HG03139 (cell line): ENCODE results near the gene C11orf24.
"Not testable (repeated sequence)": the region's sequence is repeated elsewhere in the genome, so short reads cannot be mapped to it uniquely, and the experiment has no call there.

Experiments
- ATAC-seq: cut with Tn5 transposase; IDR thresholded peaks from one replicate; pipeline ENCODE4 v1.9.1; 2021; ENCODE audit not compliant: unreplicated experiment

Gene C11orf24

GRCh38 chr11:68299517-68299879, 27.7 kb upstream of the C11orf24 start:
- not testable (repeated sequence) for ATAC-seq

GRCh38 chr11:68298659-68299516, 27.1 kb upstream of the C11orf24 start:
- no peak for ATAC-seq

DNA sequence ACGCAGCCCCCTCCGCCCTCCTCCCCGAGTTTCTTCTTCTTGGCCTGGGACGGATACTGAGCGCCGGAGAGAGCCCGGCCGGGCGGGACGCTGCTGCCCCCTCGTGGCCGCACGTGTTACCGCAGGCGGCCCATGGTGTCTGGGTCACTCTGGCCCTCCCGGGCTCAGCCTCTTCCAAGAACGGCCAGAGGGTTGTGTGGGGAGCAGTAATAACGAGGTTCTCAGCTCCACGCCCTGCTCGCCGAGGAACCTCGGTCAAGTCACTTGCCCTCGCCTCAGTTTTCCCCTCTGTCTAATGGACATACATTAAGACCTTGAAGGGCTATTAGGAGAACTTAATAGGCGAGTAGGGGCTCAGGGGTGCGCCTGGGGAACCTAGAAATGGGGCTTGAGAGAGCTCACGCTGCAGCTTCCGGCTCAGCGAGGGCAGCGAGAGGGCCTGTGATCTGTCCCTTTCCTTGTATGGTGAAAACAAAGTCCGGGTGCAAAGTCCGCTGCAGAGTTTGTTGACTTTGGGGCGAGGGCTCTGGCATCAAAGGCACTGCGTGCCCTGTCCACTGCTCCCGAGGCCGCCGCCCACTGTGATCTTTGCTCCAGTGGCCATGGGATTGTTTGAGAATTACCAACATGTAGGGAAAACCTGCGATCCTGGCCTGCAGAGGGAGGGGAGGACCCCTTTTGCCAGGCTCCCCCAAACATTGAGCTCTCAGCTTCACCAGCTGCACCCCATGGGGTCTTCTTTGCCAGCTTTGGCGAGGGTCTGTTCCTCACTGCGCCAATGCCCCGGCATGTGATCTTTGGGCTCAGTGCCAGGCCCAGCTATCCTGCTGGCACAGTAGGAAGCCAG, 26.3 kb upstream of the C11orf24 start:
- ATAC-seq, result no peak

DNA sequence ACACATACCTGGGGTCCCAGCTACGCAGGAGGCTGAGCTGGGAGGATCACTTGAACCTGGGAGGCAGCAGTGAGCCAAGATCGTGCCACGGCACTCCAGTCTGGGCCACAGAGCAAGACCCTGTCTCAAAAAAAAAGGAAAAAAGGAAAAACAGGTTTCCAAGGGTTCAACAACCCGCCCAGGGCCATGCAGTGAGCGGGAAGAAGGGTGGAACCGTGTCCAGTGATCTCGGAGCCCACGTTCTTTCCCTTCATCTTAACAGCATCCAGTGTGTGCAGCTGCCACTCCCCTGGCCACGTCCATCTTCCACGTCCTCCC, 25.7 kb upstream of the C11orf24 start:
- ATAC-seq, result no peak

- ATAC-seq, result no peak
Measured at GRCh38 chr11:68297052-68297378, 25.2 kb upstream of the C11orf24 start.

GRCh38 chr11:68296344-68297051, 24.7 kb upstream of the C11orf24 start:
- no peak for ATAC-seq

DNA sequence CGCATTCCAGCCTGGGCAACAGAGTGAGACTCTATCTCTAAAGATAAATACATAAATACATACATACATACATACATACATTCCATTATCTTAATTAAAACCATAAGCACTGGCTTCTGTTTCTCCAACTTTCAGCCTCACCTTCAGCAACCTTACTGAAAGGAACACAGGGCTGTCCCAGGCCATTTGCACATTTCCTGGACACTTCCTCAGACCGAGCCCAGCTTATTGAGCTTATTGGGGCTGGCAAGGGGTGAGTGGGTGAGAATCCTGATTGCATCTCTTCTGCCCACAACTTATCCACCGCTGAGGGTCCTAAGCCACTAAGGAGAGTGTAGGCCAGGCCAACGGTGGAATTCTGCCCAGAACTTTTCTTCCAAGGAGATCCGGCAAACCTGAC, 24.2 kb upstream of the C11orf24 start:
- no peak for ATAC-seq

GRCh38 chr11:68295271-68295670, 23.5 kb upstream of the C11orf24 start:
- no peak for ATAC-seq

- ATAC-seq, result no peak
Measured at GRCh38 chr11:68293708-68294107, 21.9 kb upstream of the C11orf24 start.

GRCh38 chr11:68289456-68289855, 17.7 kb upstream of the C11orf24 start:
- no peak for ATAC-seq

DNA sequence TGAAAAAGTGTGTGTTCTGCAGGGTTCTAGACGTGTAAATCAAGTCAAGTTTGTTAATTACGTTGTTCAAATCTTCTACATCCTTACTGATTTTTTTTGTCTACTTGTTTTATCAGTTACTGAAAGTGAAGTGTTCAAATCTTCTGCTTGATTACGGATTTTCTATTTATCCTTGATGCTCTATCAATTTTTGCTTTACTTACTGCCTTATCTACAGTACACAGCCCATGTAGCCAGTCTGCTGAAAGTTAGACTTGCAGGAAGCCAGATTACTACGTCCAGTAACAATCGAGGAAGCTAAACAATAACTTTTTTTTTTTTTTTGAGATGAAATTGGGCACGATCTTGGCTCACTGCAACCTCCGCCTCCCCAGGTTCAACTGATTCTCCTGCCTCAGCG, 15.6 kb upstream of the C11orf24 start:
- no peak for ATAC-seq

DNA sequence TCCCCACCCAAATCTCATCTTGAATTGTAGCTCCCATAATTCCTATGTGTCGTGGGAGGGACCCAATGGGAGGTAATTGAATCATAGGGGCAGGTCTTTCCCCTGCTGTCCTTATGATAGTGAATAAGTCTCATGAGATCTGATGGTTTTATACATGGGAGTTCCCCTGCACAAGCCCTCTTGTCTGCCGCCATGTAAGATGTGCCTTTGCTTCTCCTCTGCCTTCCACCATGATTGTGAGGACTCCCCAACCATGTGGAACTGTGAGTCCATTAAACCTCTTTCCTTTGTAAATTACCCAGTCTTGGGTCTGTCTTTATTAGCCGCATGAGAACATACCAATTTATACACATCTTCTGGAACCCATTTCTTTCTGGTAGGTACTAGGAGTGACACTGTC, 12.8 kb upstream of the C11orf24 start:
- ATAC-seq, result not testable (repeated sequence)

GRCh38 chr11:68282861-68283230, 11.1 kb upstream of the C11orf24 start:
- no peak for ATAC-seq

DNA sequence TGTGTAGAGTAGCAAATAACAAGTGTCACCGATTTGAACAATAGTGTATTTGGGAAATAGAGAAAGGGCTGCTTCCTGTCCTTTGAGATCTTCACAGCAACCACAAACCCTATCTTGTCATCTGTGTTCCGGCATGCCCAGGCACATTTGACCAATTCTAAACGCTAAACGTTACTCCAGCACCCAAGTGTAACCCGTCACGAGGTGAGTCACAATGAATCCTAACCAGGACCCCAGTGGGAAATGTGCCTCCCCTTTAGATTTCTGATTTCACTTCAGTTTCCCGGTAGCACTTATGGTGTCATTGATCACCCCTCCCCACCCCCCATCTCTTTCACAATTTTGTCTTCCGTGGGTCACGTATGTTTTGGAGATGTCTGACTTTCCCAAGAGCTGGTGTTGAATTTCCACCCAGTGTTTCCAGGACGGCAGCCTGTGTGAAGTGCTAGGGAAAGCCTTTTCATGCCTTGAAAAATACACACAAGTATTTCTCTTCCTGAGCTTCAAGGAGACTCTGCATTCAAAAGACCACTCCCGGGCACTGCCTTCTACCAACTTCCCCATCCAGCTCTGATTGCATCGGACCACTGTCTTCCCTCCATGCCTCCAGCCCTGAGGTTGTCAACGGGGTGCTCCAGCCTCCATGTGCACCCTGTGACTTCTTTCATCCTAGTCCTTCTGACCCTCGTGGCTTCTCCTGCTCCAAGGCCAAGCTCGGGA, 10.5 kb upstream of the C11orf24 start:
- no peak for ATAC-seq

- ATAC-seq, result no peak
Measured at GRCh38 chr11:68279676-68280075, 7.9 kb upstream of the C11orf24 start.

DNA sequence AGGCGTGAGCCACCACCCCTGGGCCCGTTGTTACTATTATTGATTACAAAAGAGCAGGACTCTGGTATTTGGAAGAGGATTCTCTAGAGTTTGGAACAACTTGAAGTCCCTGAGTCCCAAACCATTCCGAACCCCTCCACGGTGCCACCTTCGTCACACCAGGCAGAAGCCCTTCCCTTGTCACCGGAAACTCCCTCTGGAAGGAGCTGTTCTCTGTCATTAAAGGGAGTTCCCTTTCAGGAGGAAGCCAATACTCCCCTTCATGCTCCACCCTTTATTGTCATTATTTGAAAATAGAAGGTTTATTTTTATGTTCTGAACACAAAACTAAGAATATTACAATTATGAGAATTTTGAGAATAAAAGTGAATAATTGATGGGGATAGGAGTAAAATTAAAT, 5.1 kb upstream of the C11orf24 start:
- no peak for ATAC-seq

- no peak for ATAC-seq
Measured at GRCh38 chr11:68275721-68276507, 4.1 kb upstream of the C11orf24 start.

DNA sequence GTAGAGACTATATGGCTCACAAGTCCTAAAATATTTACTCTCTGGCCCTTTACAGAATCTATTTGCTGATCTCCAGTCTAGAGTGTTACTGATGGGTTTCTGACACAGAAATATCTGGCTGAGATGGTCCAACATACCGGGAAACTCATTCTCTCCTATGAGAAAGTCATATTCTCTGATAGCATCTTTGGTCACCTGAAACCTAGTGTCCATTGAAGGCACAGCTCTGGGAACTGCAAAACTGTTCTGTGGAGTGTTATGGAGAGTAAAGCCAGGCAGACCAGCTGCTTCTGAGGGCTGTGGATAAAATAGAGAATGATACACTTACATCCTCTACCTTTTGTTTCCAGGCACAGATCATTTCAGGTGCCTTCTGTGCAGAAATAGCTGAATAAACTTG, 2.5 kb upstream of the C11orf24 start:
- ATAC-seq, result no peak

DNA sequence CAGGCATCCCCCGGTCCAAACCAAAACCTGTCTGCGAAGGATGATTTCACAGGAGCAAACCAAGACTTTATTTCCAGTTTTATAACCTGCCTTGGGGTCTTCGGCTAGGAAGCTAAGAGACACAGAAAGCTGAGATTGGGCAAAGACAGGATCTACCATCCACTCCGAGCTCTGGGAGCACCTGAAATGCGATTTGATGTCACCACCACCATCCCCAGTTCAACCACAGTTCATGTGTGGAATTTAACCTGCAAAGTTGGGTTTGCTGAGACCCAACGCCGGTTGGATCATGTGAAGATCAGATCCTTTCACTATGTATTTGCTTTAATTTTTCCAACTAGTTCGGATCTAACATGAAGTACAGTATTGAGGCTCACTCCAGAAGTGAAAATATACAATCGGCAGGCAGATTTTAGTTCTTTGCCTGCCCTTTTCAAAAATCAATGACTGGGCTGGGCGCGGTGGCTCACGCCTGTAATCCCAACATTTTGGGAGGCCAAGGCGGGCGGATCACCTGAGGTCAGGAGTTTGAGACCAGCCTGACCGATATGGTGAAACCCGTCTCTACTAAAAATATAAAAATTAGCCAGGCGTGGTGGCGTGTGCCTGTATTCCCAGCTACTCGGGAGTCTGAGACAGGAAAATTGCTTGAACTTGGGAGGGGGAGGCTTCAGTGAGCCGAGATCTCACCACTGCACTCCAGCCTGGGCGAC, 1.4 kb upstream of the C11orf24 start:
- no peak for ATAC-seq
